Activated T-cell treated with anti-CD3 and anti-CD28 coated beads for 48 hours (primary cell): ENCODE results near the gene CACNA2D3.

ENCODE experiments used
- DNase-seq: peaks from one replicate; pipeline ENCODE4 v3.0.0-alpha.2; 2020; ENCODE audit warnings: low read depth

Gene CACNA2D3

DNA sequence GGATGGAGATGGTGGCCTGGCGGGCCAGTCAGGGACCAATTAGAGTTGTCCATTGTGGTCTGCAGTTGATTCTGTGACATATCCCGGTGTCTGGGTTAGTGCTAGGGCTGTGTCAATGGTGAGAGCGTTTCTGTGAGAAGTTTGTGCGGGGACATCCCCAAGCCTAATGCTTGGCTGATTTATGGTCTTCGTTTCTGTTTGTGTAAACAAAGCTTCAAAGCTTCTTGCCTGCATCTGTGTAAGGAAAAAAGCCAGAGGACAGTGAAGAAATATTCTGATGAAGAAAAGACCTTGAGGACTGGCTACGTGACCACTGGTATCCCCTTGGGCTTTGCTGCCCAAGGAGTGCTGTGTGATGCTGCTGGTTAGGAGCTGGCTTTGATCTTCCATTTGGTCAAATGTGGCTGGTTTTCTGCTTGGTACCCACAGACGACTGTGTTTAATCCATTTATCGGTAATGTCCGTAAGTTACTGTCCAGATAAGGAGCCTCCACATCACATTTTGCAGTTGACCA is 880.1 kb downstream of the CACNA2D3 start:
- no peak for DNase-seq

GRCh38 chr3:55006244-55006676 is 883.9 kb downstream of the CACNA2D3 start:
- no peak for DNase-seq

- DNase-seq, result no peak
Observed at GRCh38 chr3:55007971-55008370, 885.6 kb downstream of the CACNA2D3 start.

DNA sequence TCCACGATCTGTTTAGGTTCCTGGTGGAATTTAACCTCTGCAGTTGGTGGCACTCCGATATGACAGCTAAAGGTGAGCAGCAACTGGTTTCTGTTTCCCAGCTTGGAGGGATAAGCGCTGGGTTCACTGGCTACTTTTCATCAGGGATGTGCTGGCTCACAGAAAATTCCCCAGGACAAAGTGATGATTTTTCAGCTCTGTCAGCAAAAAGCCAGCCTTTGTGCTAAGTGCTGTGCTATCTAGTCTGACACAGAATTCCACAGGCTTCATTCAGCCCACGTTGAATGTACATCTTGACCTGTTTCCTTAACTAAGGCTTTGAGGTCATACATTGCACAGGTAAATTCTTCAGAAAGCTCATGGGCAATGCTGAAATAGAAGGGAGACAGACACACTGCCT is 887.0 kb downstream of the CACNA2D3 start:
- DNase-seq, result no peak

DNA sequence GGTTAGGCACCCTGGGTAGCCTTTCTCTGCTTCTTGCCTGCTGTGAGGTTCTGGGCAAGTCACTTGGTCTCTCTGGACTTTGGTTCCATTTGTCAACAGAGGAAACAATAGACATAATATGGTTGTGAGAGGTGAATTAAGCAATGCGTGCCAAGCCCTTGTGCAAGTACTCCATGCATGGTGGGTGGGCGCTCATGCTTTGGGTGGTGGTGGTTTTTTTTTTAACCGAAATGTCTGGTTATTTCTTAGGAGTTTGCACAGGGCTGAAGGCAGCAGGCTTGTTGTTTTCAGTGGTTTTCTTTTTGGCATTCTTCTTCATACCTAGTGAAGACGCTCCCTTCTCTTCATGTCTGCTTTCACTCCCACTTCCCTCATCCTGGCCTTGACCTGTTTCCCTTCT is 889.7 kb downstream of the CACNA2D3 start:
- no peak for DNase-seq

DNA sequence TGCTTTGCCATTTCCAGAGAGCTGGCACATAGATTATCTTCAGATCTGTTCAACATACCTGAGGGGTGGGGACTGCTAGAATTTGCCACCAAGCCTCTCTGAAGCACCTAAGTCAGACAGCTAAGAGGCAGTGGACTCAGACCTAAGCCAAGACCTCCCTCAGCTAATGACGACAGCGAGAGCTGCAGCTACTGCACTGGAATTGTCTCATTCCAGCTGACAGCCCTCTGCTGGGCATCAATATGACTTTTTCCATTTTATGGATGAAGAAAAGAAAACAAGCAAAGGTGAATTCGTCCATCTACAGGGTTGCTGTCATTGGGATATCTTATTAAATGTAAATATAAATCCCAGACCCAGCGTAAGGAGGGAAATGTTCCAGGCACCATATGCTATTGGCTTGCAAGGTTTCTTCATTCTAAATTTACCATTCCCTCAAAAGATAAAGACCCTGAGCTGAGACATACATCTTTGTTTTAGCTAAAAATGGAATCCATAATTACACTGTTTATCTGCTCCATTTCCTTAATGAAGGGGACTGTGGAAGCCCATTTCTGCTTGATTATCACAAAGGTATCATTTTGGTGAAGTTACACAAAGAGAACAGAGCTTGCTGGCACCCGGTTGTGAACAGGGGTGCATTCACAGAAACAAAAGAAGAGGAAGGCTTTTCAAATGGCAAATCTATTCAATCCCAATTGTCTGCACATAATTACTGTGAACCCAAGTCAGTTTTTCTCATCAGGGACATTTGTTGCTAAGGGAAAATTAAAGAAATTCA is 891.0 kb downstream of the CACNA2D3 start:
- no peak for DNase-seq

GRCh38 chr3:55014081-55014480 is 891.7 kb downstream of the CACNA2D3 start:
- no peak for DNase-seq

DNA sequence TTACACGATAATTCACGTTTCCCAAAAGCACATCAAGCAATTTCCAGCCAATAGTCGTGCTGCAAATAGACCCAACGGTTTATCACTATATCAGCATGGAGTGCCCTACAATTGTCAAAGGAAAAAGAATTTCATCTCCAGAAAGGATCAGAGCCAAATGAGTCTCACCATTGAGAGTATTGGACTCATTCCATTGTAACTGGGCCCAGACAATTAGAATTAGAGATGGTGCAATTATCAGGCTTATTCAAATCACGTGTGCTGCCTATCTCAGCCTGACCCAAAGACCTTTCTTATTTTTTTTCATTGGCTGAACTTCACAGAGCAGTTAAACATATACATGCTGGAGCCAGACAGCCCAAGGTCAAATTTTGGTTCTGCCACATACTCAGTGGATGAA is 892.6 kb downstream of the CACNA2D3 start:
- DNase-seq, result no peak

- no peak for DNase-seq
Observed at GRCh38 chr3:55017876-55018275, 895.5 kb downstream of the CACNA2D3 start.

- DNase-seq, result no peak
Observed at GRCh38 chr3:55030938-55031337, 908.6 kb downstream of the CACNA2D3 start.

- no peak for DNase-seq
Observed at GRCh38 chr3:55036883-55037577, 914.7 kb downstream of the CACNA2D3 start.

DNA sequence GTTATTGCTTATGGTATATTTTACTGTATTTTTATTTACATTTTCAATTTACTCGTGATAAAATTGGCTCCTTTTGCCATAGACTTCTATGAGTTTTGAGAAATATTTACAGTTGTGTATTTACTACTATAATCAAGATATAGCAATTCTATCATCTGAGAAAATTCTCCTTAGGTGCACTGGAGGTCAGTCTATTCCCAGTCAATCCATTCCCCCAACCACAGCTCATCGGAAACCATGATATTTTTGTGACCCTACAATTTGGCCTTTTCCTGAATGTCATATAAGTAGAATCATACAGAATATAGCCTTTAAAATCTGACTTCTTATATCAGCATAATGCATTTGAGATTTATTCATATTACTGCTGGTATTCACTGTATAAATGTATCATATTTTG is 920.2 kb downstream of the CACNA2D3 start:
- DNase-seq, result no peak

- no peak for DNase-seq
Observed at GRCh38 chr3:55044486-55044885, 922.1 kb downstream of the CACNA2D3 start.

DNA sequence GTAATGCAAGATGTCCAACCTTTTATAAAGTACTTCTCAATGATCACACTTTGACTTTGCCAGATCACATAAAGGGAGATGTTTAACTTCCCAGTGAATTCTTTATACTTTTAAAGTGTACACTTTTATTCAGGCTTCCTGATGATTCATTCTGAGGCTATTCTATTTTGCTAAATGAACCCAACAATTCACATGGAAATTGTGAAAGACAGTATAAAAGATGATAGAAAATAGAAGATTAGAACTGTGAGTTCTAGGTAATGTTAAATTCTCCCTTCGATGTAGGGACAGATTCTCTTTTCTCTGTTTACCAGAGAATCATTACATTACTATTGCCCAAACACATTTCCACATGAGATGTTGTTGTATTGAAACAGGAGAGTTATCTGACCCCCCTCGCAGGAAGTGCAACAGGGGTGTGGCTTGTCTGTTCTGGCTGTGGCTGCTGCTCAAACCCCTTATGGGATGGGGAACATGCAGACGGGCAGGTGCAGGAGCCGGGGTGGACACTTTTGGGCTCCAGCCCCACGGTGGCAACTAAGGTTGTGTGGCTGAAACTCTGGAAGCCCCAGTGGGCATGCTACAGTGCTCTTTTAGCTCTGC is 936.8 kb downstream of the CACNA2D3 start:
- DNase-seq, result no peak

DNA sequence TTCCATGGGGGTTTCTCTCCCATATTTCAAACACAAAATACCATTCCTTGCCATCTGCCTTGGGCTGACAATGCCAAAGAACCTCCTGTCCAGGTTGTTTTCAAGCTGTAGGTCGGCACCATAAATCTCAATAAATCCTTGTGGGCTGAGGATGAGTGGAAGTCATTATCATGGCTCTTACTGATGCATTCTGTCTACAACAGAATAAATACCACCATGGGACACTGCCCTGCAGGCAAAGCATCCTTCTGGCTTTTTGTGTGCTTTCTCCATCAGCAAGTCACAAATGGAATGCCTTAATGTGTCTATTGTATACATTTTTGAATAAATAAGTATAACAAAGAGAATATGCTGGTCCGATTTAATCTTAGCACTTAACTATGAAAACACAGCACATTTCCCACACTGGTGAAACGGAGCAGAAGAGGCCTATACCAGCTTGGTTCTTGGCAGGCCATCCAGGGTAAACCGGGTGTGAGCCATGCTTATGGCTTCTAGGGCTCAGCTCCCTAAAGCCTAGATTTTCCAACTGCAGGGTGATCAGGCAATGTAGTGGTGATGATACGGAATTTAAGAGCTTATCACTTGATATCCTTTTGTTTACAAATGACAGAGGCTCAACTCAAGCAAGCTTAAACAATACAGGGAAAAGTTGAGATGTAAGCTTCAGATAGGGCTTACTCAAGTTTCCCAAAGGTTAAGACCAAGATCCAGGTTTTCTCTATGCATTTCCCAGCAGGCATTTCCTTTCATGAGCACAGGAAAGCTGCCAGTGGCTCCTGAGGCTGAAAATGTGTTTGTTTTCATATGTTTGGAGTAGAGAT is 938.8 kb downstream of the CACNA2D3 start:
- no peak for DNase-seq

DNA sequence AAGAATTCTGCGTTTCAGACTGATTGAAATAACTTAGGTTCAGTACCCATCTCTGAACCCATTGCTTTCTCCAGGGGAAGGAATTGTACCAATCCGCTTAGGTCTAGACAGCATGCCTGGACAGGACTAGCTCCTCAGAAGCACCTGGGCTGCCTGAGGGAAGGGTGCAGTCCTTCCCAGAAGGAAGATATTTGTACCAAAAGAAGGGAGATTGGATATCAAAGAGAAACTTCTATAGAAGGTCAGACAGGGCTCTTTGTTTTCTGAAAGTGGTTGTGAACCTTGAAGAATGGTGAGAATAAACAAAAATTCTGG is 939.3 kb downstream of the CACNA2D3 start:
- no peak for DNase-seq

DNA sequence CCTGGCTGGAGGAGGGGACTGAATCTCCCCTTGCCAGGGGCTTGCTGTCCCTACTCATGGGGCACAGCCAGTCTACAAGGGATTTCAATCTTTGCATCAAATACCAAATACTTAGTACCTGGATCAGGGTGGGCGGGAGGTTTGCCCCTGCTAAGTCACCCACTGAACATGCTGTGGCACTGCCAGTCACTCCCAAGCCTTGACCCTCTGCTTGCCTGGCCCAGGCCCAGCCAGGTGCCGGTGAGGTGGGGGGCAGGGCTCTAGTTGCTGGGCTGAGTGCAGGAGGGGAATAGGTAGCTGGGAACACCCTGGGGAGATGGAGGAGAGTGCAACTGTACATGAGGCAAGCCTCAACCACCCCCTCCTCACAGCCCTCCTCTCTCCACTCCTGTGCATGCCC is 941.8 kb downstream of the CACNA2D3 start:
- no peak for DNase-seq

DNA sequence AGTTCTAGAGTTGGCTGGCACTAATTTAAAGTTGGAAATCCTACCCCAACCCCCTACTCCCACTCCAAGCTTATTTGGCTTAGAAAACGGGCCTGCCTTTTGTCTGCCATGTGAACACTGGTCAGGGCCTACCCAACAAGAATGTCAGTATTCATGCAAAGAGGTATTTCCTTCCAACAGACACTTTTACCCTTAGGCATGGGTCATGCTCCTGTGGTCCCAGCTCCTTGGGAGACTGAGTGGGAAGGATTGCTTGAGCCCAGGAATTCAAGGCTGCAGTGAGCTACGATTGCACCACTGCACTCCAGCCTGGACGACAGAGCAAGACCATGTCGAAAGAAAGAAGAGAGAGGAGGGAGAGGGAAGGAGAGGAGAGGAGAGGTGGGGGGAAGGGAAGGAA is 943.0 kb downstream of the CACNA2D3 start:
- no peak for DNase-seq

DNA sequence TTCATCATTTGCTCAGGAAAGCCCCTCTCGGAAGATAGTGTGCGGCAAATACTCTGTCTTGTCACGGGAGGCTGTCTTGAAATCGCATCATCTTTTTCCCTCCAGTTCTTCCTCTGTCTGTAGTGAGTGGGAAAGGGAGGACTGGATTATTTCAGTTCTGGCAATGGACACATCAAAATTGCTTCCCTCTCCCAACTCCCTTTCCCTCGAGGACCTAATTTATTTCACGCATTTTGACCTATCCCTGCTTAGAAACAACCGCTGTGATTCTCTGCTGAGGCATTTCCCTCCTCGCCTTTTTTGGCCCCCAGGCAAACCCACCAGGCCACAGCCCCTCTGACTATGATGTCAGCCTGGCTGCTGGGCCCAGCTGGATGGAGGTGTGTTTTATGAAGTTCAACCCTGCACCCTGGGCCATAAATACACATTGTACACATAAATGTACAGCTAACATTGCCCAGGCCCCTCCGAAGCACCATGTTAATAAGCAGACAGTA is 944.2 kb downstream of the CACNA2D3 start:
- DNase-seq, result no peak

GRCh38 chr3:55069950-55070349 is 947.6 kb downstream of the CACNA2D3 start:
- DNase-seq, result no peak

- DNase-seq, result no peak
Observed at GRCh38 chr3:55074796-55075195, 952.4 kb downstream of the CACNA2D3 start.

GRCh38 chr3:55075846-55076245 is 953.5 kb downstream of the CACNA2D3 start:
- no peak for DNase-seq
